ENCODE data around the gene SLCO2A1. TPM values are rescaled to one million over a fixed set of nuclear protein-coding genes. Genes with fewer than 3 reads are reported as not detected.

The SLCO2A1 gene
- total RNA-seq, 1 donor from 2014 or later, result 18.0 TPM

DNA sequence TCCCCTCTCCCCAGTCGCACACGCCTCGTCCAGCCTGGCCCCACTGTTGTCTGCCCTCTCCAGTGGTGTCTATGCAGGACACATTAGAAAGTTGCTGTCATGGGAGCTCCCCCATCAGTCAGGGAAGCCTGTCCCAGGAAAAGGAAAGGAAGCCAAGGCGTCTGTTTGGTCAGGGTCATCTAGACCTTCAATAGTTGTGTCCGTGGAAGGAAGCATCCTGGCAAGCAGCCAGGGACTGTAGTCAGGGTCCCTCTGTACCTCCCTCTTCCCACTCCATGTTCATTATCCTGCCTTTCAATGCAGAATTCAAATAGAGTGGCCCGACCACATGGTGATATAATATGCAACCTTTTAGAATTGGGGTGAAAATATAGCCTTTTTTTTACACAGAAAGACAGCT, 73.4 kb downstream of the SLCO2A1 start:
- H3K36me3 ChIP-seq, result no peaks in the 10 kb centered on the region
- no peak overlapping the region for H3K4me3 ChIP-seq
- intact Hi-C loops (cut with micrococcal nuclease), result no loop called here
- no peaks in the 10 kb centered on the region for H3K27me3 ChIP-seq (ENCODE audit: low read depth)
- peaks cover 32% of the 10 kb centered on the region for H3K4me1 ChIP-seq
- no peaks in the 10 kb centered on the region for H3K9me3 ChIP-seq (replicated peaks)
- DNase-seq, result peak; percentile 41
- TF ChIP-seq, protein P1, sequence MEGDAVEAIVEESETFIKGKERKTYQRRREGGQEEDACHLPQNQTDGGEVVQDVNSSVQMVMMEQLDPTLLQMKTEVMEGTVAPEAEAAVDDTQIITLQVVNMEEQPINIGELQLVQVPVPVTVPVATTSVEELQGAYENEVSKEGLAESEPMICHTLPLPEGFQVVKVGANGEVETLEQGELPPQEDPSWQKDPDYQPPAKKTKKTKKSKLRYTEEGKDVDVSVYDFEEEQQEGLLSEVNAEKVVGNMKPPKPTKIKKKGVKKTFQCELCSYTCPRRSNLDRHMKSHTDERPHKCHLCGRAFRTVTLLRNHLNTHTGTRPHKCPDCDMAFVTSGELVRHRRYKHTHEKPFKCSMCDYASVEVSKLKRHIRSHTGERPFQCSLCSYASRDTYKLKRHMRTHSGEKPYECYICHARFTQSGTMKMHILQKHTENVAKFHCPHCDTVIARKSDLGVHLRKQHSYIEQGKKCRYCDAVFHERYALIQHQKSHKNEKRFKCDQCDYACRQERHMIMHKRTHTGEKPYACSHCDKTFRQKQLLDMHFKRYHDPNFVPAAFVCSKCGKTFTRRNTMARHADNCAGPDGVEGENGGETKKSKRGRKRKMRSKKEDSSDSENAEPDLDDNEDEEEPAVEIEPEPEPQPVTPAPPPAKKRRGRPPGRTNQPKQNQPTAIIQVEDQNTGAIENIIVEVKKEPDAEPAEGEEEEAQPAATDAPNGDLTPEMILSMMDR (IDR thresholded peaks at IDR 0.05; ENCODE audit: borderline replicate concordance), result no peak
- H3K27ac ChIP-seq (replicated peaks), result peak overlapping the region; percentile 64

DNA sequence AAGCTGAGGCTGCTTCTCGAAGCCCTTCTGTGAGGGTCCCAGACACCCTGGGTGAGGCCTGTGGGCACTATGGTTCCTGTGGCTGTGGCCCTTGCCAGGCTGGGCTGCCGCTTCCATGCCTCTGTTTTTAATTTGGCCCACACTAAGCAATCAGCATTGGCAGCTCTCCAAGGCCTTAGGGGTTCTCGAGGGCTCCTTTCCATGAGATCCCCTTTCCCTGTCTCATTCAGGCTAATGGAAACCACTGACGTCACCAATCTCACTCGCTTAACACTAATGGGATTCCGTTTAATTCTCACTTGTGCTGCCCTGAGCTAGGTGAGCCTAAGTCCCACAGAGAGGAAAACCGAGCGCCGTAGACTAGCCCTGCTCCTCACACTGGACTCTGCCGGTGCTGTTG, 73.8 kb downstream of the SLCO2A1 start:
- Histone ChIP-seq H3K4me1 (peaks cover 32% of the 10 kb centered on the region), H3K27me3 (ENCODE audit: low read depth) (no peaks in the 10 kb centered on the region), H3K4me3 (no peak overlapping the region), H3K9me3 (replicated peaks) (no peaks in the 10 kb centered on the region), H3K27ac (replicated peaks) (peak overlapping the region; percentile 64), H3K36me3 (no peaks in the 10 kb centered on the region)
- TF ChIP-seq, protein P1 (IDR thresholded peaks at IDR 0.05; ENCODE audit: borderline replicate concordance), result no peak
- intact Hi-C loops (cut with micrococcal nuclease), result no loop called here
- DNase-seq, result no peak

DNA sequence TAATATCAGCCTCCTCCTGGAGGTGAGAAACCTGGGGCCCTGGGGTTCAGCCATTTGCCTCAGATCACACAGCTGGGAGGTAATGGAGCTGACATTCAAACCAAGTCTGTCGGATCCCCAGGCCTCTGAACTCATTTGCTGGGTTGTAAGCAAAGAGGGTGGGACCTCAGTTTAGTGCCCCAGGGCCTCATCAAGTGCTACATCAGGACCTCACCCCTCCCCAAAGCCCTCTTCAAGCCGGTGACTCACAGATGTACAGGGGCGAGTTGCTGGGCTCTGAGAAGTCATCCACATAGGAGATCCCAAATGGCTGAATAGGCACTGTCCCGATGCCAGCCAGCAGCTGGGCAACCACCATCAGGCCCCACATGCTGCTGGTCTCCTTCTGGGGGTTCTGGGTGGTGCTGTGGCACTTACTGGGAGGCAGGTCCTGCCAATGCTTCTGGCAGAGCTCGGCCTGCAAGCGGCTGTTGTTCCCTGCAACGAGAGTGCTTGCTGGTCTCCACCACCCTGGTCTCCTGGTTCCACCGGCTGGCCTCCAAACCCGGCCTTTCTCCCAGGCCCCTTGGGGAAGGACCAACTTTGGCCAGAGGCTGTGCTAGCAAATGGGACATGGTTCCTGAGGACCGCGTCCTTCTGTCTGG, 74.9 kb downstream of the SLCO2A1 start:
- H3K27ac ChIP-seq (replicated peaks), result no peak overlapping the region
- no peaks in the 10 kb centered on the region for H3K36me3 ChIP-seq
- no peaks in the 10 kb centered on the region for H3K27me3 ChIP-seq (ENCODE audit: low read depth)
- intact Hi-C loops (cut with micrococcal nuclease), result no loop called here
- DNase-seq, result no peak
- H3K9me3 ChIP-seq (replicated peaks), result no peaks in the 10 kb centered on the region
- H3K4me1 ChIP-seq, result peaks cover 34% of the 10 kb centered on the region
- no peak overlapping the region for H3K4me3 ChIP-seq
- TF ChIP-seq, protein P1 (IDR thresholded peaks at IDR 0.05; ENCODE audit: borderline replicate concordance), result no peak

DNA sequence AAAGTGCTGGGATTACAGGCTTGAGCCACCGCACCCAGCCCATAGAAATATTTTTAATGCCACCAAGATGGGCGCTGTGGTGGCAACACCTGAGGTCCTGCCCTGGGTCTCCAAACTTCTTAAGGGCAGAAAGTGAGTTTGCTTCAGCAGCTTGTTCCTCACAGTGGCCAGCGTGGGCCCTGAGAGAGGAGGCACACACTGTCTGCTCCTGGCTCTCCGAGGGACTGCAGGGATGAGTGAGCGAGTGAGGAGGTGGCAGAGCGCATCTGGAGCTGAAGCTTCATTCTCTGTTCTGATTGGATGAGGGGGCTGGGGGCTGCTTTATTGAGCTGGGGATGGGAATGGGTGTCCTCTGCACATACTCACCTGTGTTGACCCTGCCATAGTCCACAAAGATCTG, 76.4 kb downstream of the SLCO2A1 start:
- H3K27ac ChIP-seq (replicated peaks), result no peak overlapping the region
- H3K4me1 ChIP-seq, result peaks cover 48% of the 10 kb centered on the region
- H3K27me3 ChIP-seq (ENCODE audit: low read depth), result no peaks in the 10 kb centered on the region
- H3K36me3 ChIP-seq, result no peaks in the 10 kb centered on the region
- TF ChIP-seq, protein P1 (IDR thresholded peaks at IDR 0.05; ENCODE audit: borderline replicate concordance), result no peak
- intact Hi-C loops (cut with micrococcal nuclease), result no loop called here
- no peak for DNase-seq
- no peak overlapping the region for H3K4me3 ChIP-seq
- no peaks in the 10 kb centered on the region for H3K9me3 ChIP-seq (replicated peaks)

DNA sequence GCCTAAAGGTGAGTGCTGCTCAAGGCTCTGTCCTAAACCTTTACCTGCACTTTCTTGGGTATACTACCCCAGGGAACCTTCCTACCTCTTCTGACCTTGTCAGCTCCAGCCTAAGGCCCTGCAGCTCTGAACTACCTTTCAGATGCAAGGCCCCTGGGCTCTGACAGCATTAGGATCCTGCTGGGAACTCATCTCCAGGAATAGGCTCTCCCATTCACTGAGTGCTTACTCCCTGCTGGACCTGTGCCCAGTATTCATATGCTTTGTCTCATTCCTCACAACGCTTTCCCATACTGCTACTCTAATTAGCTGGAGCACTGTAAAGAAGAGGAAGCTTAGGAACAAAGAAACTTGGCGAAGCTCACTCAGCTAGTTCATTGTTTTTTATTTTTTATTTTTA, 80.3 kb downstream of the SLCO2A1 start:
- TF ChIP-seq, protein P1 (IDR thresholded peaks at IDR 0.05; ENCODE audit: borderline replicate concordance), result no peak
- H3K9me3 ChIP-seq (replicated peaks), result no peaks in the 10 kb centered on the region
- H3K4me3 ChIP-seq, result no peak overlapping the region
- peaks cover 55% of the 10 kb centered on the region for H3K4me1 ChIP-seq
- H3K27me3 ChIP-seq (ENCODE audit: low read depth), result no peaks in the 10 kb centered on the region
- no peak for DNase-seq
- H3K36me3 ChIP-seq, result no peaks in the 10 kb centered on the region
- peak overlapping the region; percentile 84 for H3K27ac ChIP-seq (replicated peaks)
- intact Hi-C loops (cut with micrococcal nuclease), result loop anchor here (5.0 kb wide), 1 partner anchor 43 kb away; no protein-coding TSS in a partner anchor

Data from left ventricle myocardium inferior (tissue), 1 donor.